CD14-positive monocyte (primary cell): Measurements from ENCODE around the gene RGS17. TPM values are rescaled to one million over a fixed set of nuclear protein-coding genes. Genes with fewer than 3 reads are reported as not detected.

Experiments
- DNase-seq, 3 donors: peaks; one replicate each; pipeline ENCODE4 v3.0.0-alpha.2; 2011 to 2022
- H2AFZ ChIP-seq: 2 replicates; pipeline ENCODE4 v1.6.0; 2012; ENCODE audit warnings: mild to moderate bottlenecking, low read depth, low read length, inconsistent platforms; ENCODE audit not compliant: insufficient read depth, poor library complexity, severe bottlenecking
- H3K27ac ChIP-seq, 2 donors: 1 replicate in 1 of 2; 2 replicates in 1 of 2; pipeline ENCODE4 v1.5.1; 2012 to 2013; ENCODE audit warnings: low read length in 2 of 2, control low read depth in 1 of 2, inconsistent platforms in 1 of 2, low read depth in 1 of 2, mild to moderate bottlenecking in 1 of 2
- H3K27me3 ChIP-seq, 2 donors: one replicate each; pipeline versions ENCODE4 v1.6.0 to v1.6.1; 2011 to 2013; ENCODE audit warnings: low read length in 2 of 2; ENCODE audit not compliant: control insufficient read depth in 2 of 2, insufficient read depth in 2 of 2
- H3K36me3 ChIP-seq, 2 donors: replicated peaks in 1 of 2; 1 replicate in 1 of 2; 2 replicates in 1 of 2; pipeline versions ENCODE4 v1.5.1 to v1.6.1; 2012 to 2013; ENCODE audit warnings: low read length in 2 of 2, control low read depth in 1 of 2, inconsistent platforms in 1 of 2, mild to moderate bottlenecking in 1 of 2; ENCODE audit not compliant: insufficient read depth in 2 of 2, control insufficient read depth in 1 of 2
- H3K4me1 ChIP-seq, 2 donors: 1 replicate in 1 of 2; 2 replicates in 1 of 2; pipeline versions ENCODE4 v1.5.1 to v1.6.1; 2012 to 2013; ENCODE audit warnings: low read length in 2 of 2, control low read depth in 1 of 2, inconsistent platforms in 1 of 2, mild to moderate bottlenecking in 1 of 2, moderate library complexity in 1 of 2; ENCODE audit not compliant: insufficient read depth in 2 of 2, control insufficient read depth in 1 of 2
- H3K4me2 ChIP-seq: replicated peaks from 2 replicates; pipeline ENCODE3; 2012; ENCODE audit warnings: low read length, moderate library complexity, mild to moderate bottlenecking; ENCODE audit not compliant: poor library complexity, severe bottlenecking; ENCODE audit errors: extremely low read depth
- H3K4me3 ChIP-seq, 3 experiments: fragments of 200-600 bp in 1 of 3; sonication (generic) in 1 of 3; replicated peaks in 1 of 3; 1 replicate in 2 of 3; 2 replicates in 1 of 3; pipeline ENCODE4 v1.5.1; 2011 to 2013; ENCODE audit warnings: low read length in 3 of 3, mild to moderate bottlenecking in 3 of 3, control low read depth in 2 of 3, low read depth in 2 of 3, inconsistent platforms in 1 of 3, moderate library complexity in 1 of 3
- H3K79me2 ChIP-seq: 2 replicates; pipeline ENCODE4 v1.6.0; 2012; ENCODE audit warnings: mild to moderate bottlenecking, control low read depth, inconsistent platforms, low read length, moderate library complexity; ENCODE audit not compliant: insufficient read depth
- H3K9ac ChIP-seq: 2 replicates; pipeline ENCODE4 v1.6.0; 2017; ENCODE audit warnings: low read length, mild to moderate bottlenecking; ENCODE audit not compliant: insufficient read depth, poor library complexity, severe bottlenecking
- H3K9me3 ChIP-seq, 2 donors: replicated peaks in 1 of 2; 1 replicate in 1 of 2; 2 replicates in 1 of 2; pipeline versions ENCODE4 v1.5.1 to v1.6.1; 2012 to 2013; ENCODE audit warnings: low read length in 2 of 2, control low read depth in 1 of 2; ENCODE audit not compliant: control insufficient read depth in 1 of 2, insufficient read depth in 1 of 2
- H4K20me1 ChIP-seq: 2 replicates; pipeline ENCODE4 v1.6.0; 2012; ENCODE audit warnings: mild to moderate bottlenecking, low read length, control low read depth, moderate library complexity; ENCODE audit not compliant: insufficient read depth
- H3K27ac Mint-ChIP-seq, 7 donors: one replicate each; pipeline ENCODE4 v1.8.0; 2020; ENCODE audit warnings: mild to moderate bottlenecking in 7 of 7, mixed read lengths in 7 of 7, moderate library complexity in 6 of 7, inconsistent platforms in 2 of 7
- H3K27me3 Mint-ChIP-seq, 3 donors: one replicate each; pipeline ENCODE4 v1.8.0; 2021 to 2022; ENCODE audit warnings: low read depth in 3 of 3, mild to moderate bottlenecking in 3 of 3, mixed read lengths in 3 of 3, moderate library complexity in 3 of 3, inconsistent platforms in 1 of 3
- H3K36me3 Mint-ChIP-seq, 2 donors: one replicate each; pipeline ENCODE4 v1.8.0; 2020; ENCODE audit warnings: mixed read lengths in 2 of 2, inconsistent platforms in 1 of 2, mild to moderate bottlenecking in 1 of 2
- H3K4me1 Mint-ChIP-seq: one replicate; pipeline ENCODE4 v1.8.0; 2020; ENCODE audit warnings: mild to moderate bottlenecking, mixed read lengths
- H3K4me3 Mint-ChIP-seq, 2 donors: one replicate each; pipeline ENCODE4 v1.8.0; 2020; ENCODE audit warnings: mild to moderate bottlenecking in 2 of 2, mixed read lengths in 2 of 2, moderate library complexity in 1 of 2
- H3K9me3 Mint-ChIP-seq, 7 donors: one replicate each; pipeline ENCODE4 v1.8.0; 2020 to 2022; ENCODE audit warnings: mixed read lengths in 7 of 7, mild to moderate bottlenecking in 6 of 7, moderate library complexity in 6 of 7, inconsistent platforms in 2 of 7
- WGBS: methylation state at CpG from one replicate; pipeline ENCODE4 v1.1.5; 2013; ENCODE audit warnings: missing lambda C conversion rate; ENCODE audit not compliant: insufficient coverage; 5-methylcytosine and 5-hydroxymethylcytosine counted together
- intact Hi-C, 2 donors: fragments of 100-400 bp; cut with micrococcal nuclease; formaldehyde crosslinking; loops; one replicate each; pipeline versions ENCODE4 v1.15.0 to v1.15.1; 2023
- polyA minus RNA-seq: library from RNA; depleted of rRNA, polyadenylated mRNA; stranded (reverse); fragments of >200 nt; gene quantifications from 2 replicates; pipeline ENCODE4 v1.2.3, GENCODE V29; 2012
- polyA plus RNA-seq, 3 donors: library from polyadenylated mRNA; depleted of rRNA in 1 of 3; unstranded in 2 of 3; stranded (reverse) in 1 of 3; fragments of 300-500 nt in 2 of 3; fragments of >200 nt in 1 of 3; fragmentation: Illumina TruSeq in 2 of 3; gene quantifications; 1 replicate in 2 of 3; 2 replicates in 1 of 3; pipeline ENCODE4 v1.2.3, GENCODE V29; 2012 to 2021
- total RNA-seq, 12 experiments: library from RNA in 1 of 12; stranded (reverse) in 1 of 12; fragments of 120-200 nt in 1 of 12; gene quantifications; one replicate each; pipeline ENCODE4 v1.2.4 and lab custom pipeline; 2013 to 2026; ENCODE audit warnings: mixed read lengths in 6 of 12, inconsistent platforms in 1 of 12
- TF ChIP-seq, protein P1 (sequence below): fragments of 200-600 bp; IDR thresholded peaks from one replicate; pipeline ENCODE4 v1.8.0; 2022; ENCODE audit warnings: antibody characterized with exemption, mild to moderate bottlenecking

The RGS17 gene, protein sequence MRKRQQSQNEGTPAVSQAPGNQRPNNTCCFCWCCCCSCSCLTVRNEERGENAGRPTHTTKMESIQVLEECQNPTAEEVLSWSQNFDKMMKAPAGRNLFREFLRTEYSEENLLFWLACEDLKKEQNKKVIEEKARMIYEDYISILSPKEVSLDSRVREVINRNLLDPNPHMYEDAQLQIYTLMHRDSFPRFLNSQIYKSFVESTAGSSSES
- 0.02 TPM for total RNA-seq (2013)
- polyA plus RNA-seq (not detected), polyA minus RNA-seq (not detected in 2 replicates), total RNA-seq (lab: John Stamatoyannopoulos, UW) (0 to 9.3 (median 0.21) reads per million in 11 experiments)

DNA sequence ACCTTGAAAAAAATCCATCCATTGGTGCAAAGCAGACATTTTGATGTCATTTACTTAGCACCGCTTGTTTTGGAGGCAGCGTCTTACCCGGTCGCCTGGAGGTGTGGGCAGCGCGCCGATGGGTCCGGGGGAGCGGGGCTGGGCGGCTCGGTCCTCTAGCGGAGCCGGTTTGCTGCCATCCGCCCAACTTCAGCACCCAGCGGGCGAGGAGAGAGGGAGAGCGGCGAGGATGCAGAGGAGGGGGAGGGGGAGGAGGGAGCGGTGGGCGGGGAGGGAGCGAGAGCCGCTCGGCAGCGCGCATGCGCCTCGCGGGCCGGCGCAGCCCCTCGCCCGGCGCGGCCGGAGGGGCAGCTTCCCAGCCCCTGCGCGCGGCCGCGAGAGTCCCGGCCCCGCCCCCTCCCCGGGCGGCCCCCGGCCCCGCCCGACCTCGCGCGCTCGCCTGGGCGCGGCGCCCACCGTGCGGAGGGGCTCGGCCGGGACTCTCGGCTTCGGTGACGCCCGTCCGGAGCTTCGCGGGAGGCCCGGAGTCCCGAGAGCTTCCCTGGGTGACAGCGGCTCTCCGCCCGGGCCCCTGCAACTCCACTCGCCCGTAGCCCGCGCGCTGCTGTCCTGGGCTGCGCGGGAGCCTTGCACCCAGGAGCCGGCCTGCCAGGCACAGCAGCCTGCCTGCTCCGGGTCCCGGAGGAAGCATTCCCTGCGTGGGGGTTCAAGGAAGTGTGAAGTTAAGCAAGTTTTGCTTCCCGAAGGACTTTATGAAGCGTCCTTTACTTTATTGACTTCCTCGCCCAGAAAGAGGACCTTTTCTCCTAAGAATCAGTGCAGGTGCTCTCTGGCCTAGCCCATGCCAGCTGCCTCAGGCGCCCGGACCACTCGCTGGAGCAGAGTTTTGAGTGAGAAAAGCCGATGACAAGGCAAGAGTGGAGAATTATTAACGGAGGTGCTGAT, at the start of gene RGS17:
Gene RGS17, minus strand, starts transcription at position 246 of the 945 bp plus-strand sequence. CDS start 87,264 bp downstream, outside the sequence.
- peaks cover 18 to 20% of the 10 kb centered on the region in 2 donors for H3K4me1 ChIP-seq
- no peaks in the 10 kb centered on the region for H4K20me1 ChIP-seq
- H3K36me3 Mint-ChIP-seq = peaks cover 2 to 8% of the 10 kb centered on the region in 2 donors
- H3K36me3 ChIP-seq = no peaks in the 10 kb centered on the region
- WGBS = 3% methylated on average over 82 of the region's 89 CpGs
- H2AFZ ChIP-seq = peak within 1 kb of the TSS; percentile 78
- no peak within 1 kb of the TSS for H3K27ac ChIP-seq
- H3K9ac ChIP-seq = peak within 1 kb of the TSS; percentile 43
- H3K79me2 ChIP-seq = no peaks in the 10 kb centered on the region
- intact Hi-C loops = no loop called here
- peaks cover 41 to 68% (median 58%) of the 10 kb centered on the region in 3 donors for H3K27me3 Mint-ChIP-seq
- H3K4me3 Mint-ChIP-seq = peak within 1 kb of the TSS; percentile 79 to 94
- peaks cover 21% of the 10 kb centered on the region for H3K4me1 Mint-ChIP-seq
- peaks cover 0 to 16% of the 10 kb centered on the region in 2 donors for H3K9me3 ChIP-seq
- H3K27ac Mint-ChIP-seq = peak within 1 kb of the TSS in 2 of 7 donors; percentile 4 to 54
- H3K4me2 ChIP-seq = peak within 1 kb of the TSS; percentile 98
- H3K9me3 Mint-ChIP-seq = peaks cover 4 to 28% (median 19%) of the 10 kb centered on the region in 7 donors
- H3K4me3 ChIP-seq = peak within 1 kb of the TSS; percentile 48 to 81 (median 51)
- TF ChIP-seq, protein P1, sequence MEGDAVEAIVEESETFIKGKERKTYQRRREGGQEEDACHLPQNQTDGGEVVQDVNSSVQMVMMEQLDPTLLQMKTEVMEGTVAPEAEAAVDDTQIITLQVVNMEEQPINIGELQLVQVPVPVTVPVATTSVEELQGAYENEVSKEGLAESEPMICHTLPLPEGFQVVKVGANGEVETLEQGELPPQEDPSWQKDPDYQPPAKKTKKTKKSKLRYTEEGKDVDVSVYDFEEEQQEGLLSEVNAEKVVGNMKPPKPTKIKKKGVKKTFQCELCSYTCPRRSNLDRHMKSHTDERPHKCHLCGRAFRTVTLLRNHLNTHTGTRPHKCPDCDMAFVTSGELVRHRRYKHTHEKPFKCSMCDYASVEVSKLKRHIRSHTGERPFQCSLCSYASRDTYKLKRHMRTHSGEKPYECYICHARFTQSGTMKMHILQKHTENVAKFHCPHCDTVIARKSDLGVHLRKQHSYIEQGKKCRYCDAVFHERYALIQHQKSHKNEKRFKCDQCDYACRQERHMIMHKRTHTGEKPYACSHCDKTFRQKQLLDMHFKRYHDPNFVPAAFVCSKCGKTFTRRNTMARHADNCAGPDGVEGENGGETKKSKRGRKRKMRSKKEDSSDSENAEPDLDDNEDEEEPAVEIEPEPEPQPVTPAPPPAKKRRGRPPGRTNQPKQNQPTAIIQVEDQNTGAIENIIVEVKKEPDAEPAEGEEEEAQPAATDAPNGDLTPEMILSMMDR = no peak
- no peak for DNase-seq
- H3K27me3 ChIP-seq = peaks cover 46 to 58% of the 10 kb centered on the region in 2 donors

DNA sequence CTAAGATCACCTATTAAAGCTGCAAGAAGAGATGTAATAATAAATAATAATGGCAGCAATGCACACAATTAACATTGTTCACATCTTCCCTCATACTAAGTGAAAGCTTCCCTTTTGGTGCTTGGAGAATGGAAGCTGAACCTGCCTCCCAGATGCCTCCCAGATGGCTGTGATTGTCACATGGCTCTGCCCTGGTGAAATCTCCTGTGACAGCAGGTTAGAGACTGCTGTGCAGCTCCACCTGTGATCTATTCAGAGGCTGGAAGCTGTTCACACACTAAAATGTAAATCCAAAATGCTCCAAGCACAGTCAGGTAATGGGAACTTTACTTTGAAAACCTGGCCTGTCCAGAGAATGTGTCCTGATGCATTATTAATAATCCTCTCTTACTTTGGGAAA, 41.7 kb upstream of the RGS17 start:
- Histone ChIP-seq H3K4me3 (no peak overlapping the region), H3K79me2 (no peaks in the 10 kb centered on the region), H3K9me3 (no peaks in the 10 kb centered on the region), H3K4me1 (no peaks in the 10 kb centered on the region), H2AFZ (no peak overlapping the region), H4K20me1 (no peaks in the 10 kb centered on the region), H3K9ac (no peak overlapping the region), H3K27me3 (no peaks in the 10 kb centered on the region), H3K4me2 (no peak overlapping the region), H3K27ac (no peak overlapping the region), H3K36me3 (no peaks in the 10 kb centered on the region)
- DNase-seq = no peak
- H3K4me3 Mint-ChIP-seq = no peak overlapping the region
- peaks cover 0 to 9% (median 1%) of the 10 kb centered on the region in 7 donors for H3K9me3 Mint-ChIP-seq
- no peak overlapping the region for H3K27ac Mint-ChIP-seq
- H3K36me3 Mint-ChIP-seq = no peaks in the 10 kb centered on the region
- H3K27me3 Mint-ChIP-seq = peaks cover 0 to 4% (median 0%) of the 10 kb centered on the region in 3 donors
- intact Hi-C loops = no loop called here
- no peaks in the 10 kb centered on the region for H3K4me1 Mint-ChIP-seq
- TF ChIP-seq, protein P1 = no peak
